HG03354 (cell line): ENCODE measurements around the gene FRRS1L.

Experiments used
- ATAC-seq: cut with Tn5 transposase; IDR thresholded peaks from one replicate; pipeline ENCODE4 v1.9.1; 2021; ENCODE audit warnings: mild to moderate bottlenecking; ENCODE audit not compliant: unreplicated experiment, poor library complexity, severe bottlenecking

The FRRS1L gene

GRCh38 chr9:109083813-109084405 lies 83.1 kb downstream of the FRRS1L start:
- ATAC-seq = no peak

GRCh38 chr9:109083141-109083540 lies 83.9 kb downstream of the FRRS1L start:
- no peak for ATAC-seq

GRCh38 chr9:109082091-109082620 lies 84.9 kb downstream of the FRRS1L start:
- ATAC-seq = no peak
